Adipose tissue (tissue), 3 donors: ENCODE data around the gene ZNF710. TPM values are rescaled to one million over a fixed set of nuclear protein-coding genes. Genes with fewer than 3 reads are reported as not detected.

Experiments used
- H3K27ac ChIP-seq: one replicate; pipeline ENCODE4 v1.5.1; 2013; ENCODE audit warnings: low read depth, low read length
- WGBS, 3 donors: extraction: QIAGEN DNeasy Blood & Tissue Kit; methylation state at CpG; one replicate each; pipeline ENCODE4 v1.1.7; 2013; 5-methylcytosine and 5-hydroxymethylcytosine counted together
- polyA plus RNA-seq, 3 donors: library from polyadenylated mRNA; stranded (reverse); fragments of 200-250 nt; gene quantifications; one replicate each; pipeline ENCODE4 v1.2.3, GENCODE V29; 2013
- donor health status: healthy with polysubstance abuse.
- donor health status: Bipolar disorder and iron deficiency.
- donor health status: healthy.

ZNF710 gene
- polyA plus RNA-seq, 3 donors: 4.5 to 75.8 (median 4.9) TPM

GRCh38 chr15:89984421-89985010 lies 16.6 kb upstream of the ZNF710 start:
- WGBS, 3 donors: 88 to 93% (median 91%) methylated on average over 6 of the region's 6 CpGs
- no peak overlapping the region for H3K27ac ChIP-seq

GRCh38 chr15:89985111-89985510 lies 16.0 kb upstream of the ZNF710 start:
- H3K27ac ChIP-seq: no peak overlapping the region
- 87 to 100% (median 92%) methylated on average over 3 of the region's 3 CpGs for WGBS, 3 donors

- WGBS, 3 donors: 68 to 72% (median 70%) methylated on average over 4 of the region's 4 CpGs
- H3K27ac ChIP-seq: no peak overlapping the region
Measured at GRCh38 chr15:89991312-89991711, 9.8 kb upstream of the ZNF710 start.

GRCh38 chr15:89993349-89993748 lies 7.8 kb upstream of the ZNF710 start:
- WGBS, 3 donors: 44 to 78% (median 77%) methylated on average over 1 of the region's 1 CpG
- no peak overlapping the region for H3K27ac ChIP-seq

GRCh38 chr15:89997079-89997478 lies 4.0 kb upstream of the ZNF710 start:
- no peak overlapping the region for H3K27ac ChIP-seq
- 79 to 95% (median 79%) methylated on average over 4 of the region's 4 CpGs for WGBS, 3 donors

- WGBS, 3 donors: 24 to 69% (median 66%) methylated on average over 5 of the region's 5 CpGs
- no peak overlapping the region for H3K27ac ChIP-seq
Measured at GRCh38 chr15:89998141-89998661, 2.9 kb upstream of the ZNF710 start.

- no peak overlapping the region for H3K27ac ChIP-seq
- 38 to 66% (median 63%) methylated on average over 12 of the region's 12 CpGs for WGBS, 3 donors
Measured at GRCh38 chr15:89998923-89999675, 2.0 kb upstream of the ZNF710 start.

GRCh38 chr15:89999676-90000185 lies 1.4 kb upstream of the ZNF710 start:
- no peak overlapping the region for H3K27ac ChIP-seq
- 16 to 24% (median 19%) methylated on average over 14 of the region's 14 CpGs for WGBS, 3 donors

- H3K27ac ChIP-seq: no peak overlapping the region
- 16% methylated on average over 58 to 63 of the region's 63 CpGs for WGBS, 3 donors
Measured at GRCh38 chr15:90000186-90001001, 730 bp upstream of the ZNF710 start.

- H3K27ac ChIP-seq: peak overlapping the region; percentile 71
- 0 to 2% (median 1%) methylated on average over 28 to 83 of the region's 89 CpGs for WGBS, 3 donors
Measured at GRCh38 chr15:90001683-90002427, 731 bp downstream of the ZNF710 start.

GRCh38 chr15:90002428-90002844 lies 1.3 kb downstream of the ZNF710 start:
- WGBS, 3 donors: 1 to 4% (median 3%) methylated on average over 27 of the region's 27 CpGs
- no peak overlapping the region for H3K27ac ChIP-seq

GRCh38 chr15:90003736-90004135 lies 2.6 kb downstream of the ZNF710 start:
- no peak overlapping the region for H3K27ac ChIP-seq
- 79 to 91% (median 89%) methylated on average over 7 of the region's 7 CpGs for WGBS, 3 donors

- H3K27ac ChIP-seq: peak overlapping the region; percentile 25
- WGBS, 3 donors: 56 to 57% (median 56%) methylated on average over 5 of the region's 5 CpGs
Measured at GRCh38 chr15:90004252-90004651, 3.1 kb downstream of the ZNF710 start.

- H3K27ac ChIP-seq: peak overlapping the region; percentile 25
- WGBS, 3 donors: 62 to 64% (median 63%) methylated on average over 8 of the region's 8 CpGs
Measured at GRCh38 chr15:90004671-90005070, 3.5 kb downstream of the ZNF710 start.

- 62 to 91% (median 84%) methylated on average over 4 of the region's 4 CpGs for WGBS, 3 donors
- no peak overlapping the region for H3K27ac ChIP-seq
Measured at GRCh38 chr15:90006217-90007075, 5.3 kb downstream of the ZNF710 start.

GRCh38 chr15:90007076-90007460 lies 5.9 kb downstream of the ZNF710 start:
- no peak overlapping the region for H3K27ac ChIP-seq

GRCh38 chr15:90008607-90009006 lies 7.5 kb downstream of the ZNF710 start:
- no peak overlapping the region for H3K27ac ChIP-seq
- 88 to 95% (median 93%) methylated on average over 7 of the region's 7 CpGs for WGBS, 3 donors

More at GRCh38 chr15:90007076-90007460, 5.9 kb downstream of the ZNF710 start:
- 70 to 78% (median 77%) methylated on average over 4 of the region's 4 CpGs for WGBS, 3 donors
